MM.1S (cell line): ENCODE data around the gene SNAPC4.

Experiments
- DNase-seq: peaks from one replicate; pipeline ENCODE4 v3.0.0-alpha.2; 2015
- H2AFZ ChIP-seq: fragments of 300-600 bp; sonication (generic); 2 replicates; pipeline ENCODE4 v1.6.0; 2016; ENCODE audit warnings: antibody characterized with exemption, low read length
- H3F3A ChIP-seq: fragments of 300-600 bp; sonication (generic); 2 replicates; pipeline ENCODE4 v1.6.1; 2016; ENCODE audit warnings: mild to moderate bottlenecking, antibody characterized with exemption, low read length, moderate library complexity, mixed read lengths; ENCODE audit not compliant: insufficient read depth
- H3K27ac ChIP-seq: fragments of 300-600 bp; sonication (generic); 2 replicates; pipeline ENCODE4 v1.5.1; 2016; ENCODE audit warnings: mild to moderate bottlenecking, low read length
- H3K27me3 ChIP-seq: fragments of 300-600 bp; sonication (generic); replicated peaks from 2 replicates; pipeline ENCODE4 v1.6.0; 2016; ENCODE audit warnings: low read length; ENCODE audit not compliant: insufficient read depth
- H3K36me3 ChIP-seq: fragments of 300-600 bp; sonication (generic); replicated peaks from 2 replicates; pipeline ENCODE4 v1.6.1; 2016; ENCODE audit warnings: mild to moderate bottlenecking, low read length, mixed read lengths; ENCODE audit not compliant: insufficient read depth
- H3K4me1 ChIP-seq: fragments of 300-600 bp; sonication (generic); 2 replicates; pipeline ENCODE4 v1.6.1; 2016; ENCODE audit warnings: low read length, mixed read lengths
- H3K4me2 ChIP-seq: fragments of 300-600 bp; sonication (generic); 2 replicates; pipeline ENCODE4 v1.6.0; 2016; ENCODE audit warnings: low read depth, low read length
- H3K4me3 ChIP-seq: fragments of 300-600 bp; sonication (generic); 2 replicates; pipeline ENCODE4 v1.5.1; 2016; ENCODE audit warnings: low read length, mixed read lengths
- H3K79me2 ChIP-seq: fragments of 300-600 bp; sonication (generic); 2 replicates; pipeline ENCODE4 v1.6.1; 2016; ENCODE audit warnings: mixed run types, low read length, mixed read lengths
- H3K9ac ChIP-seq: fragments of 300-600 bp; sonication (generic); 2 replicates; pipeline ENCODE4 v1.6.1; 2016; ENCODE audit warnings: low read length, mixed read lengths
- H3K9me2 ChIP-seq: fragments of 300-600 bp; sonication (generic); replicated peaks from 2 replicates; pipeline ENCODE4 v1.6.1; 2016; ENCODE audit warnings: mild to moderate bottlenecking, low read length, mixed read lengths; ENCODE audit not compliant: insufficient read depth
- H3K9me3 ChIP-seq: fragments of 300-600 bp; sonication (generic); replicated peaks from 2 replicates; pipeline ENCODE4 v1.6.1; 2016; ENCODE audit warnings: mild to moderate bottlenecking, low read length, mixed read lengths; ENCODE audit not compliant: insufficient read depth
- H4K20me1 ChIP-seq: fragments of 300-600 bp; sonication (generic); 2 replicates; pipeline ENCODE4 v1.6.1; 2016; ENCODE audit warnings: mild to moderate bottlenecking, low read length, moderate library complexity, mixed read lengths; ENCODE audit not compliant: insufficient read depth
- EZH2 ChIP-seq: fragments of 300-600 bp; sonication (generic); optimal IDR thresholded peaks from 2 replicates; pipeline ENCODE3; 2017; ENCODE audit warnings: low read depth, mild to moderate bottlenecking, antibody characterized with exemption, low read length, mixed read lengths
- EZH2phosphoT487 ChIP-seq: fragments of 300-600 bp; sonication (generic); IDR thresholded peaks from 2 replicates; pipeline ENCODE4 v1.6.1; 2018; ENCODE audit warnings: antibody characterized with exemption, low read length
- TF ChIP-seq, protein P1 (sequence below): fragments of 300-600 bp; sonication (generic); IDR thresholded peaks from 2 replicates; pipeline ENCODE4 v1.5.1; 2016; ENCODE audit warnings: antibody characterized with exemption, low read length, mixed read lengths

SNAPC4 gene

DNA sequence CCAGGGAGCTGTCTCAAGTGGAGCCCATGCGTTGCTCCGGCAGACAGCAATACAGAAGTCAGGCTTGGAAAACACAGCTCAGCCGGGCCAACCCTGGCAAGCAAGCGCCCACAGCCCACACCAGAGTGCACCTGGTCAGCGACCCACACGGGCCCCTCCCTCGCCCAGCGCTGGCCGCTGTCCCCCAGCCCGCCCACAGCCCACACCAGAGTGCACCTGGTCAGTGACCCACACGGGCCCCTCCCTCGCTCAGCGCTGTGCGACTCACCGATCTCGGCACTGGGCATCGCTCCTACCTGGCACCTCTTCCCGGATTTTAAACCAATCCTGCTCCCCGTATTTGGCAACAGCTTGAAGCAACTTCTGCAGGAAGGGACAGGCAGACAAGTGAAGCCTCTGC lies 12.8 kb downstream of the SNAPC4 start:
- Histone ChIP-seq H3K36me3 (peaks cover 3% of the 10 kb centered on the region; the same call in 1 of the 2 replicates), H3K4me3 (no peak overlapping the region), H3F3A (no peaks in the 10 kb centered on the region), H4K20me1 (no peaks in the 10 kb centered on the region), H3K9me3 (no peaks in the 10 kb centered on the region), H2AFZ (no peak overlapping the region), H3K4me1 (no peaks in the 10 kb centered on the region), H3K27me3 (no peaks in the 10 kb centered on the region), H3K79me2 (no peaks in the 10 kb centered on the region), H3K9me2 (no peaks in the 10 kb centered on the region), H3K4me2 (no peak overlapping the region), H3K27ac (no peak overlapping the region), H3K9ac (no peak overlapping the region)
- TF ChIP-seq, protein P1, sequence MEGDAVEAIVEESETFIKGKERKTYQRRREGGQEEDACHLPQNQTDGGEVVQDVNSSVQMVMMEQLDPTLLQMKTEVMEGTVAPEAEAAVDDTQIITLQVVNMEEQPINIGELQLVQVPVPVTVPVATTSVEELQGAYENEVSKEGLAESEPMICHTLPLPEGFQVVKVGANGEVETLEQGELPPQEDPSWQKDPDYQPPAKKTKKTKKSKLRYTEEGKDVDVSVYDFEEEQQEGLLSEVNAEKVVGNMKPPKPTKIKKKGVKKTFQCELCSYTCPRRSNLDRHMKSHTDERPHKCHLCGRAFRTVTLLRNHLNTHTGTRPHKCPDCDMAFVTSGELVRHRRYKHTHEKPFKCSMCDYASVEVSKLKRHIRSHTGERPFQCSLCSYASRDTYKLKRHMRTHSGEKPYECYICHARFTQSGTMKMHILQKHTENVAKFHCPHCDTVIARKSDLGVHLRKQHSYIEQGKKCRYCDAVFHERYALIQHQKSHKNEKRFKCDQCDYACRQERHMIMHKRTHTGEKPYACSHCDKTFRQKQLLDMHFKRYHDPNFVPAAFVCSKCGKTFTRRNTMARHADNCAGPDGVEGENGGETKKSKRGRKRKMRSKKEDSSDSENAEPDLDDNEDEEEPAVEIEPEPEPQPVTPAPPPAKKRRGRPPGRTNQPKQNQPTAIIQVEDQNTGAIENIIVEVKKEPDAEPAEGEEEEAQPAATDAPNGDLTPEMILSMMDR: no peak
- TF ChIP-seq EZH2phosphoT487 (no peak), EZH2 (no peak)
- no peak for DNase-seq

DNA sequence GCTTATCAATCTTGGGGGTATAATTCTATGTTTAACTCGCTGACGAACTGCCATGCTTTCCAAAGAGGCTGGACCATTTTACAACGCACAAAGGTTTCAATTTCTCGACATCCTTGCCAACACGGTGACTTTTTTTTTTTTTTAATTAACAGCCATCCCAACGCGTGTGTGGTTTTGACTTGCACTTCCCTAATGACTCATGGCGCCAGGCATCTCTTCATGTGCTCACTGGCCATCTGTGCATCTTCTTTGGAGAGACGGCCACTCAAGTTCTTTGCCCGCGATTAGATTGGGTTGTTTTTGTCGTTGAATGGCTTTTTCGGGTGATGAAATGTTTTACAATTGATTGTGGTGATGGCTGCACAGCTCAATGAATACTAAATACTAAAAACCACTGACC lies 14.0 kb downstream of the SNAPC4 start:
- Histone ChIP-seq H3F3A (no peaks in the 10 kb centered on the region), H3K79me2 (no peaks in the 10 kb centered on the region), H3K27me3 (no peaks in the 10 kb centered on the region), H3K9ac (no peak overlapping the region), H3K4me1 (no peaks in the 10 kb centered on the region), H3K4me3 (no peak overlapping the region), H4K20me1 (no peaks in the 10 kb centered on the region), H3K9me3 (no peaks in the 10 kb centered on the region), H3K4me2 (no peak overlapping the region), H3K36me3 (no peaks in the 10 kb centered on the region), H3K27ac (no peak overlapping the region), H2AFZ (no peak overlapping the region), H3K9me2 (no peaks in the 10 kb centered on the region)
- DNase-seq: no peak
- TF ChIP-seq EZH2phosphoT487: no peak
- TF ChIP-seq EZH2: no peak
- TF ChIP-seq, protein P1: no peak

DNA sequence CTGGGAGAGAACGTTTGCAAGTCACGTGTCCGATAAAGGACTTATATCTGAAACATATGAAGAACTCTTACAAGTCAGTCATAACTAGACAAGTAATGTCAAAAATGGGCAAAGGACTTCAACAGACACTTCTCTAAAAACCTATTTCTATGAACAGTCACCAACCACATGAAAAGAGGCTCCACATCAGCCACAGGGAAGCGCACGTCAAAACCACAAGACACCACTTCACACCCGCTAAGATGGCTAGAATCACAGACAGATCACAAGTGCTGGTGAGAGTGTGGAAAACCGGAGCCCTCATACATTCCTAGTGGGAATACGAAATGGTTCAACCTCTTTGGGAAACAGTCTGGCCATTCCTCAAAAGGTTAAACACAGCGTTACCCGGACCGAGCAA lies 15.0 kb downstream of the SNAPC4 start:
- no peaks in the 10 kb centered on the region for H3K9me3 ChIP-seq
- no peaks in the 10 kb centered on the region for H3K9me2 ChIP-seq
- TF ChIP-seq, protein P1: no peak
- no peak for TF ChIP-seq EZH2phosphoT487
- no peak for TF ChIP-seq EZH2
- no peaks in the 10 kb centered on the region for H4K20me1 ChIP-seq
- H3K27ac ChIP-seq: no peak overlapping the region
- DNase-seq: no peak
- H3K36me3 ChIP-seq: no peaks in the 10 kb centered on the region
- H2AFZ ChIP-seq: no peak overlapping the region
- no peak overlapping the region for H3K4me2 ChIP-seq
- no peak overlapping the region for H3K4me3 ChIP-seq
- no peak overlapping the region for H3K9ac ChIP-seq
- no peaks in the 10 kb centered on the region for H3K4me1 ChIP-seq
- no peaks in the 10 kb centered on the region for H3K79me2 ChIP-seq
- no peaks in the 10 kb centered on the region for H3F3A ChIP-seq
- H3K27me3 ChIP-seq: no peaks in the 10 kb centered on the region
